Kidney (tissue), 14 donors: Measurements from ENCODE around the gene RABL2B. TPM values are rescaled to one million over a fixed set of nuclear protein-coding genes. Genes with fewer than 3 reads are reported as not detected.

Experiments
- DNase-seq, 5 donors: peaks; one replicate each; pipeline ENCODE4 v3.0.0-alpha.2; 2013 to 2020
- FAIRE-seq: peaks from 2 replicates; lab custom pipeline; 2012; peaks lifted over from hg19 to GRCh38; lab: Jason Lieb, UNC
- H3K27ac ChIP-seq, 2 donors: one replicate each; pipeline ENCODE4 v1.7.0; 2013; ENCODE audit warnings: low read depth in 2 of 2, low read length in 2 of 2, inconsistent platforms in 1 of 2
- H3K27me3 ChIP-seq: one replicate; pipeline ENCODE4 v1.7.1; 2013; ENCODE audit warnings: low read length, inconsistent platforms; ENCODE audit not compliant: control insufficient read depth, insufficient read depth
- H3K36me3 ChIP-seq, 3 donors: one replicate each; pipeline versions ENCODE4 v1.7.0 to v1.7.1; 2013; ENCODE audit warnings: low read length in 3 of 3, control low read depth in 1 of 3, inconsistent platforms in 1 of 3; ENCODE audit not compliant: insufficient read depth in 3 of 3, control insufficient read depth in 2 of 3
- H3K4me1 ChIP-seq, 3 donors: one replicate each; pipeline versions ENCODE4 v1.7.0 to v1.7.1; 2013; ENCODE audit warnings: low read length in 3 of 3, inconsistent platforms in 1 of 3, low read depth in 1 of 3; ENCODE audit not compliant: control insufficient read depth in 2 of 3, insufficient read depth in 2 of 3
- H3K4me3 ChIP-seq, 3 donors: one replicate each; pipeline versions ENCODE4 v1.7.0 to v1.8.1; 2013; ENCODE audit warnings: low read length in 3 of 3, control low read depth in 1 of 3, inconsistent platforms in 1 of 3
- H3K9ac ChIP-seq, 3 donors: one replicate each; pipeline versions ENCODE4 v1.7.0 to v1.7.1; 2013; ENCODE audit warnings: low read length in 3 of 3, control low read depth in 1 of 3, inconsistent platforms in 1 of 3
- H3K9me3 ChIP-seq, 3 donors: one replicate each; pipeline versions ENCODE4 v1.7.0 to v1.7.1; 2013; ENCODE audit warnings: low read length in 3 of 3, control low read depth in 1 of 3, inconsistent platforms in 1 of 3; ENCODE audit not compliant: control insufficient read depth in 2 of 3, insufficient read depth in 1 of 3
- intact Hi-C: fragments of 100-400 bp; cut with DNase I; formaldehyde crosslinking; loops from one replicate; pipeline ENCODE4 v1.11.1; 2022
- polyA plus RNA-seq: library from polyadenylated mRNA; stranded (reverse); fragments of 350-450 nt; fragmentation: Illumina TruSeq; extraction: RNeasy Lipid Tissue Mini Kit (QIAGEN cat#74804); gene quantifications from one replicate; pipeline ENCODE4 v1.2.3, GENCODE V29; 2014; ENCODE audit warnings: low read depth, low replicate concordance; ENCODE audit not compliant: insufficient read depth
- total RNA-seq: library from RNA; stranded (reverse); fragmentation: NEBNext Ultra II Directional; extraction: Animal tissue kit (Norgen Biotek cat#: 25700); gene quantifications from one replicate; pipeline ENCODE4 v1.2.1, GENCODE V29; 2021
- TF ChIP-seq, protein P1 (sequence below): IDR thresholded peaks from 3 replicates; pipeline ENCODE4 v1.5.1; 2012; ENCODE audit warnings: mild to moderate bottlenecking, moderate library complexity, borderline replicate concordance; ENCODE audit not compliant: insufficient read depth; ENCODE audit errors: extremely low read depth
- donor health status: control.
- donor health status: control.
- donor health status: control.
- donor health status: control.
- donor health status: control.
- donor health status: DM: yes; HTN: yes; CAD: no.
- donor health status: Normal renal cell carcinoma (clear cell type).

Gene RABL2B
- total and polyA plus RNA-seq, 2 donors from 2014 or later = 26.2 to 43.5 TPM

DNA sequence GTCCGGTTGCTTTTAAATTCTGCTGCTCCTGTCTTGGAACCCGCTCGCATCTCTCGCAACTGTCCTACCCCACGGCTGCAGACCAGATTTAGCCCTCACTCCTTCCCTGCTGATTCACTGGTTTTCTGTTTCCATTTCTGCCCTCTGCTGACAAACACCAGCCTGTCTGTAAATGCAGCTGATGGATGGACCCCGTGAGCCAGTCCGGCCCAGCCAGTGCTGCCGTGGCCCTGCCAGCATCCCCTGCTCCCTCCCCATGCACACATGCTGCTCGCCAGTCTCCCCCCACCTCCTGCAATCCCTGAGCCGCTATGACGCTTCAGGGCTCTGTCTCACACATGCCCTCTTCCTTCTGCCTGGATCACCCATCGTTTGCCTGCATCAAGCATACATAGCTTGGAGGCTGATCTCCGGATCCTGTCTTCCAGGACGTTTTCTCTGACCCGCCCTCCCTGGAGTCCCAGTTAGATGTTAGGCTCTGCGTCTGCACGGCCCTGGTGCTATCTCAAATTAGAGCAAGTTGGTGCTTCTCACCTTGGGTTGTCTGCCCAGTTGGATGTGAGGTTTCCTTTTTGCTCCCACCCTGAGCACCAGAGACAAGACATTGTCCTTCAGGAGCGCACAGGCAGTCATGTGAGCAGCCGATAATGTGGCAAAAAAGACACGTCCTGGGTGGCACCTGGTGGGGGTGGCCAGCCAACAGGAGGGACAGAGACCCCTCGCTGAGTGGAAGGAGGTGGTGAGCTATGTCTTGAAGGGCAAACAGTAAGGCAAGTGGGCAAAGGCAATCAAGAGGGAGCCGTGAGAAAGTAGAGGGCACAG is 49.7 kb downstream of the RABL2B start:
- Histone ChIP-seq H3K9ac (no peak overlapping the region), H3K36me3 (no peaks in the 10 kb centered on the region), H3K27ac (no peak overlapping the region), H3K27me3 (no peaks in the 10 kb centered on the region), H3K4me1 (no peaks in the 10 kb centered on the region), H3K4me3 (no peak overlapping the region), H3K9me3 (no peaks in the 10 kb centered on the region)
- FAIRE-seq (no peak), DNase-seq (peak; percentile 19 to 56 (median 27))
- intact Hi-C loops = no loop called here
- TF ChIP-seq, protein P1, sequence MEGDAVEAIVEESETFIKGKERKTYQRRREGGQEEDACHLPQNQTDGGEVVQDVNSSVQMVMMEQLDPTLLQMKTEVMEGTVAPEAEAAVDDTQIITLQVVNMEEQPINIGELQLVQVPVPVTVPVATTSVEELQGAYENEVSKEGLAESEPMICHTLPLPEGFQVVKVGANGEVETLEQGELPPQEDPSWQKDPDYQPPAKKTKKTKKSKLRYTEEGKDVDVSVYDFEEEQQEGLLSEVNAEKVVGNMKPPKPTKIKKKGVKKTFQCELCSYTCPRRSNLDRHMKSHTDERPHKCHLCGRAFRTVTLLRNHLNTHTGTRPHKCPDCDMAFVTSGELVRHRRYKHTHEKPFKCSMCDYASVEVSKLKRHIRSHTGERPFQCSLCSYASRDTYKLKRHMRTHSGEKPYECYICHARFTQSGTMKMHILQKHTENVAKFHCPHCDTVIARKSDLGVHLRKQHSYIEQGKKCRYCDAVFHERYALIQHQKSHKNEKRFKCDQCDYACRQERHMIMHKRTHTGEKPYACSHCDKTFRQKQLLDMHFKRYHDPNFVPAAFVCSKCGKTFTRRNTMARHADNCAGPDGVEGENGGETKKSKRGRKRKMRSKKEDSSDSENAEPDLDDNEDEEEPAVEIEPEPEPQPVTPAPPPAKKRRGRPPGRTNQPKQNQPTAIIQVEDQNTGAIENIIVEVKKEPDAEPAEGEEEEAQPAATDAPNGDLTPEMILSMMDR = no peak

DNA sequence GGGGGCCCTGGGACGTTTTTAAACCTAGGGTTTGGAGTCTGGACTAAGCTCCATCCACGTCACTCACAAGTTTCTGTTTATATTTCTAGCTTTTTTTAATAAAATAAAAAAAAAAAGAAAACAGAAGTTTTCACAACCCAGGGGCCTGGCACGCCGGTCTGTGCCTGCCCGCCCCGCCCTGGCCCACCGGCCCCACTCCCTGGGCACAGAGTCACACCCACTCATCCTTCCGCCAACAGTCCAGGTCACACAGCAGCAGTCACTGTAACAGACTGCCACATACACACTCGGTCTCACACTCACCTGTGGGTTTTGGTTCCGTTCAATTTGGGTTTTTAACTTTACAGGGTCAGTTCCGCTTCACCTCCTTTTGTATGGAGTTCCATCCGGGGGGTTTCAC is 50.8 kb downstream of the RABL2B start:
- TF ChIP-seq, protein P1 = no peak
- no peak overlapping the region for H3K27ac ChIP-seq
- intact Hi-C loops = no loop called here
- peak in 1 of 5 donors; percentile 28 for DNase-seq
- H3K27me3 ChIP-seq = no peaks in the 10 kb centered on the region
- H3K36me3 ChIP-seq = no peaks in the 10 kb centered on the region
- H3K4me3 ChIP-seq = no peak overlapping the region
- no peaks in the 10 kb centered on the region for H3K4me1 ChIP-seq
- no peak overlapping the region for H3K9ac ChIP-seq
- no peaks in the 10 kb centered on the region for H3K9me3 ChIP-seq
- FAIRE-seq = no peak

DNA sequence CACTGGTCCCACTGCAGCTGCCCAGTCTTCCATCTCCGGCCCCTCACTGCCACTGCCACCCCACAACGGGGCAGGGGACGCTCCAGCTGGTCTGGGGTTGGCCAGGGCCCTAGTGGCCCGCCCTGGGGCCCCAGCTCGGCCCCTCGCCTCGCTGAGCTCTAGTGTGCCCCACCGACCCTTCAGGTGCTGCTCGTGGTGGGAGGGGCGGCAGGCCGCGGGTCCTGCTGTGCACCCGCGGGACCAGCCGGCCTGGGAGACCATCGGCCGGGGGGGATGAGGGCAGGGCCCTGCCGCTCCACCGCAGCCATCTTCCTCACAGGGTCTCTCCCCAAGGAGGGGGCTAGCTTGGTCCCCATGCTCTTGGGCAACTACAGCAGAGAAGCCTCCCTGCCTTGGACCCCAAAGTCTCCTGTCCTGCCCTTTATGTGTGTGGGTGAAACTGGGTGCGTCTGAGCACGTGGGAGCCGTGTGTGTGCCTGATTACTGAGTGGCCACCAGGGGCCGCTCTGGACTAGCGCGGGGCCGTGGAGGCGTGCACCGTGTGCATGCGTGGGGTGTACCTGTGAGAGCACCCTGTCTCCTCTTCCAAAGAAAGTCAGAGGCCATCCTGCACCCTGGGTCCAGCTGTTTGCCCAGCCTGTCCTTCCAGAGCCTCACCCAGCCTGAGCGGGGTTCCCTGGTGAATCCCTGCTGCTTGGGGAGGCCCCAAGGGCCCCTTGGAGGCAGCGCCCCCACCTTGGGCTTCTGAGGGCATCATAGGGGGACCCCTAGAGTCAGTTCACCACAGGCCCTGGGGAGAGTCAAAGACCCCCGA is 51.4 kb downstream of the RABL2B start:
- FAIRE-seq (no peak), DNase-seq (peak in 4 of 5 donors; percentile 6 to 66 (median 46))
- Histone ChIP-seq H3K4me1 (no peaks in the 10 kb centered on the region), H3K27ac (no peak overlapping the region), H3K4me3 (no peak overlapping the region), H3K27me3 (no peaks in the 10 kb centered on the region), H3K9ac (no peak overlapping the region), H3K9me3 (no peaks in the 10 kb centered on the region), H3K36me3 (peaks cover 0 to 3% (median 0%) of the 10 kb centered on the region in 3 donors)
- TF ChIP-seq, protein P1 = peak; percentile 48
- intact Hi-C loops = no loop called here
